ENCODE data around the gene KRT32.

The KRT32 gene

DNA sequence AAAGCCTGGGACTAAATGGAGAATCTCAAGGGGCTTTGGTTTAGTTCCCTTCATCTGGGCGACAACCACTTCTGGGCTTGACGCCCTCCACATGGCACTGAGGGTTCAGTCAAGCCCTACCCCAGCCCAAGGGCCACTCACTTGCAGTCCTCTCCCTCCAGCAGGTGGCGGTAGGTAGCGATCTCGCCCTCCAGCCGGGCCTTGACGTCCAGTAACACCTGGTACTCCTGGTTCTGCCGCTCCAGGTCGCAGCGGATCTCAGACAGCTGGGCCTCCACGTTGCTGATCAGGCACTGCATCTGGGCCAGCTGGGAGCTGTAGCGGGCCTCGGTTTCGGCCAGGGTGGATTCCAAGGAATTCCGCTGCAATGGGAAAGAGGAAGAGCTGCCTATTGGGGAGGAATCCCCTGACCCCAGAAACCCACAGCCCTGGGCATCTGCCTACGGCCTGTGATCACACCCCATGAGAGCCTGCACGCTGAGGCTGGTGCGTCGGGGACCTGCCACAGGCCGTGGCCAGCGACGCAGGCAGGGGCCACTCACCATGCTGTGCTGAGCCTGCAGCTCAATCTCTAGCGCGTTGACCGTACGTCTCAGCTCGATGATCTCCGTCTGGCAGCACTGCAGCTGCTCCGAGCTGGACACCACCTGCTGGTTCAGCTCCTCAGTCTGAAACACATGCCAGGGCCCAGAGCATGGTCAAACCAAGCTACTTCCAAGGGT is 19.8 kb upstream of the KRT32 start:
- TF ChIP-seq NFIC (IDR thresholded peaks at IDR 0.05), result no peak
- peak; percentile 61 for TF ChIP-seq RAD21 (IDR thresholded peaks at IDR 0.05; ENCODE audit: low read depth)
- TF ChIP-seq ZBTB7A (IDR thresholded peaks at IDR 0.05; ENCODE audit: low read depth), result no peak
- no peak for TF ChIP-seq TCF12 (IDR thresholded peaks at IDR 0.05; ENCODE audit: low read depth)

DNA sequence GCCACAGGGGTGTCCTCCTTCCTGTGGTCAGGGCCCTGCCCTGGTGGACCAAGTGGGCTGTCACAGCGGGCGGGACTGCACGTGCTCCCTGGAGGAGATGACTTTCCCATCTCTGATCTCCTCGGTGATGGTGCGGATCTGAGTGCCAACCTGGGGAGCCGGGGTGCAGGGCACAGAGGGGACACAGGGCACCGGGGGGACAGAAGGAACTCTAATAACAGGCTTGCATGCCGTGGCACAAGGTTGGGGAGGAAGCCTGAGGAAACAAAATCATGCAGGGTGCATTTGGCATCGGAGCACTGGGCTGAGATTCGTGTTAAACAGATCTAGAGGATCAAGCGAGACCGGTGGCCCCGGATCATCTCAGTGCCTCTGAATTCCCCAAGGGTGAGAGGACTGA is 19.1 kb upstream of the KRT32 start:
- TF ChIP-seq EP300 (IDR thresholded peaks at IDR 0.05; ENCODE audit: borderline replicate concordance) (no peak), CREB1 (IDR thresholded peaks at IDR 0.05; ENCODE audit: low read depth) (no peak), TEAD4 (IDR thresholded peaks at IDR 0.05) (no peak), TAF1 (IDR thresholded peaks at IDR 0.05; ENCODE audit: low read depth) (no peak), EGR1 (IDR thresholded peaks at IDR 0.05) (no peak), TCF12 (IDR thresholded peaks at IDR 0.05; ENCODE audit: low read depth) (no peak), RAD21 (IDR thresholded peaks at IDR 0.05; ENCODE audit: low read depth) (no peak), FOXM1 (IDR thresholded peaks at IDR 0.05; ENCODE audit: borderline replicate concordance, low read depth) (no peak), YY1 (IDR thresholded peaks at IDR 0.05; ENCODE audit: low read depth) (no peak), NFIC (IDR thresholded peaks at IDR 0.05) (no peak), CEBPB (IDR thresholded peaks at IDR 0.05) (no peak), ZBTB7A (IDR thresholded peaks at IDR 0.05; ENCODE audit: low read depth) (no peak)
- TF ChIP-seq, protein P1, sequence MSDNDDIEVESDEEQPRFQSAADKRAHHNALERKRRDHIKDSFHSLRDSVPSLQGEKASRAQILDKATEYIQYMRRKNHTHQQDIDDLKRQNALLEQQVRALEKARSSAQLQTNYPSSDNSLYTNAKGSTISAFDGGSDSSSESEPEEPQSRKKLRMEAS (IDR thresholded peaks at IDR 0.05), result no peak
- TF ChIP-seq, protein P2, sequence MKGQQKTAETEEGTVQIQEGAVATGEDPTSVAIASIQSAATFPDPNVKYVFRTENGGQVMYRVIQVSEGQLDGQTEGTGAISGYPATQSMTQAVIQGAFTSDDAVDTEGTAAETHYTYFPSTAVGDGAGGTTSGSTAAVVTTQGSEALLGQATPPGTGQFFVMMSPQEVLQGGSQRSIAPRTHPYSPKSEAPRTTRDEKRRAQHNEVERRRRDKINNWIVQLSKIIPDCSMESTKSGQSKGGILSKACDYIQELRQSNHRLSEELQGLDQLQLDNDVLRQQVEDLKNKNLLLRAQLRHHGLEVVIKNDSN (IDR thresholded peaks at IDR 0.05), result no peak
- TF ChIP-seq, protein P3, sequence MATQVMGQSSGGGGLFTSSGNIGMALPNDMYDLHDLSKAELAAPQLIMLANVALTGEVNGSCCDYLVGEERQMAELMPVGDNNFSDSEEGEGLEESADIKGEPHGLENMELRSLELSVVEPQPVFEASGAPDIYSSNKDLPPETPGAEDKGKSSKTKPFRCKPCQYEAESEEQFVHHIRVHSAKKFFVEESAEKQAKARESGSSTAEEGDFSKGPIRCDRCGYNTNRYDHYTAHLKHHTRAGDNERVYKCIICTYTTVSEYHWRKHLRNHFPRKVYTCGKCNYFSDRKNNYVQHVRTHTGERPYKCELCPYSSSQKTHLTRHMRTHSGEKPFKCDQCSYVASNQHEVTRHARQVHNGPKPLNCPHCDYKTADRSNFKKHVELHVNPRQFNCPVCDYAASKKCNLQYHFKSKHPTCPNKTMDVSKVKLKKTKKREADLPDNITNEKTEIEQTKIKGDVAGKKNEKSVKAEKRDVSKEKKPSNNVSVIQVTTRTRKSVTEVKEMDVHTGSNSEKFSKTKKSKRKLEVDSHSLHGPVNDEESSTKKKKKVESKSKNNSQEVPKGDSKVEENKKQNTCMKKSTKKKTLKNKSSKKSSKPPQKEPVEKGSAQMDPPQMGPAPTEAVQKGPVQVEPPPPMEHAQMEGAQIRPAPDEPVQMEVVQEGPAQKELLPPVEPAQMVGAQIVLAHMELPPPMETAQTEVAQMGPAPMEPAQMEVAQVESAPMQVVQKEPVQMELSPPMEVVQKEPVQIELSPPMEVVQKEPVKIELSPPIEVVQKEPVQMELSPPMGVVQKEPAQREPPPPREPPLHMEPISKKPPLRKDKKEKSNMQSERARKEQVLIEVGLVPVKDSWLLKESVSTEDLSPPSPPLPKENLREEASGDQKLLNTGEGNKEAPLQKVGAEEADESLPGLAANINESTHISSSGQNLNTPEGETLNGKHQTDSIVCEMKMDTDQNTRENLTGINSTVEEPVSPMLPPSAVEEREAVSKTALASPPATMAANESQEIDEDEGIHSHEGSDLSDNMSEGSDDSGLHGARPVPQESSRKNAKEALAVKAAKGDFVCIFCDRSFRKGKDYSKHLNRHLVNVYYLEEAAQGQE (IDR thresholded peaks at IDR 0.05; ENCODE audit: low read depth), result no peak

DNA sequence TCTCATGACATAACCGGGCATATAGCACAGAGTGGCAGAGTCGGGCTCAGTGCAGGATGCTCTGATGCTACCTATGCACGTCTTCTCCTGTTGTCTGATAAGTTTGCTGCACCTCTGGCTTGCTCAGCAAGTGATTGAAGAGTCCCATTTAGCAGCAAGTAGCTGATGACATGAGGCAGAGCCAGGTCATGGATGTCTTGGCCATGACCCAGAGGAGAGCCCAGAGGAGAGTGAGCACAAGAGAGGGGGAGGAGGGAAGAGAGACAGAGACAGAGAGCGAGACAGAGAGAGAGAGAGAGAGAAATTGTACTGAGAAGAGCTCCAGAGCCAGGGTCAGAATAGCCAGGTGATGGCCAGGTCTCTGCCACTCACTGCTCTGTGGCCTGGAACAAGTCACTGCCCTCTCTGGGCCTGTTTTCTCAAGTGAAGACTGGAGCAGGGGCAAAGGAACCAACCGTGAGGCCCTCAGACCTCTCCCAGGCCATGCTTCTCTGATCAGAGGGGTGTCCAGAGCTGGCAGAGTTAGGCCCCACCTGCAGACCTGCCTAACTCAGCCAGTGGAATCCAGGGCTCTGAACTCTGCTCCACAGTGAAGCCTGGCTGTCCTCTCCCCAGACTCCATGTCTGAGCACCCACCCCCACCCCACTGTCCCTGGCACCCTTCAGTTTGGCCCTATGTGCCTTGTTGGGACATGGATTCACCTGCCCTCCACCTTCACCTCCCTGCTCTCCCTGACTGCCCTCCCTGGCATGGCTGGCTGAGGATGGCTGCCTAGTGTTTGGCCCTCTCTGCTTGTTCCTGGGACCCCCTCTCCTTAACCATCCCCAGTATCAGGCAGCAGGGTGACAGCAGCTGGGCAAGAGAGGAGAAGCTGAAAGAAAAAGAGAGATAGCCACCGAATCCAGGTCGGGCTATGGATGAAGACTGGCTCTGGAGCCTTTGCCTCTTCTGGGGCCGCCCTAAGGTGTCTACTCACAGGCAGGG is 18.0 kb upstream of the KRT32 start:
- TF ChIP-seq CREB1 (IDR thresholded peaks at IDR 0.05; ENCODE audit: low read depth), result no peak
- TF ChIP-seq, protein P1 (IDR thresholded peaks at IDR 0.05), result no peak
- TF ChIP-seq, protein P2 (IDR thresholded peaks at IDR 0.05), result no peak
- no peak for TF ChIP-seq NFIC (IDR thresholded peaks at IDR 0.05)
- no peak for TF ChIP-seq CEBPB (IDR thresholded peaks at IDR 0.05)
- no peak for TF ChIP-seq ZBTB7A (IDR thresholded peaks at IDR 0.05; ENCODE audit: low read depth)
- TF ChIP-seq TCF12 (IDR thresholded peaks at IDR 0.05; ENCODE audit: low read depth), result no peak
- no peak for TF ChIP-seq EGR1 (IDR thresholded peaks at IDR 0.05)
- TF ChIP-seq TAF1 (IDR thresholded peaks at IDR 0.05; ENCODE audit: low read depth), result no peak

DNA sequence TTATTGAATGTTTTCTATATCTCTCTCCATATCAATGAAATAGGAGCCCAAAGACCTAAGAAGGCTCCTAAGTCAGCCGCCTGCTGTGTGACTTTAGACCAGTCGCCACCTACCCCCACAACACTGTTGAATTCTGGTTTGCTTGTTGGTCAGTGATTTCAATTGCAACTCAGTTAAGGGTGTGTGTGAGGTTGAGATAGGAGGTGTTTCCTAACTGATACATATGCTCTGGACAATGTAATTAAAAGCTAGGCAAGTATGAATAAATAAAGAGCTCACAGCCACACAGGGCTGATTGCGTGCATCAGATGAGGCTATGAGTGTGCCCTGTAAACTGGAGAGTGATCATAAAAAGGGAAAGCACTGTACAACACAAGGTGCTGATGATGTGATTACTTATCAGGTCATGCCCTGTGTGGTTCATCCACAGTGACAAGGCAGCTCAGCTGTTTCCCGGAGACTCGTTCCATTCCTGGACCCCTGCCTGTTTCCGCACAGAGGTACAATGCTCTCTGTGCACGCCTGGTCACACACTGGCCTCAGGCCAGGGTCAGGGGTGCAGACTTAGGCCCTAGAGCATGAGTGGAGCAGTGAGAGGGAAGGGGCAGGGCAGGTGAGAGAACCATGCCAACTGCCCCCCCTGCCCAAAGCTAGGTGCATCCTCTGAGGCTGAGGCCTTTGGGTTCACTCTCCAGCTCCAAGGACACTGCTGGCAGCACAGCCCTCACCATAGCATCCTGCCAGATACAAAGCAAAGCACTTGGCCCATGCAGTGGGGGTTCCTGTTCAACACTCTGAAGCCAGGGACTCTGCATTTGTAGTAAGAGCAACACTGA is 17.0 kb upstream of the KRT32 start:
- TF ChIP-seq NFIC (IDR thresholded peaks at IDR 0.05) (peak; percentile 58), CREB1 (IDR thresholded peaks at IDR 0.05; ENCODE audit: low read depth) (no peak)

DNA sequence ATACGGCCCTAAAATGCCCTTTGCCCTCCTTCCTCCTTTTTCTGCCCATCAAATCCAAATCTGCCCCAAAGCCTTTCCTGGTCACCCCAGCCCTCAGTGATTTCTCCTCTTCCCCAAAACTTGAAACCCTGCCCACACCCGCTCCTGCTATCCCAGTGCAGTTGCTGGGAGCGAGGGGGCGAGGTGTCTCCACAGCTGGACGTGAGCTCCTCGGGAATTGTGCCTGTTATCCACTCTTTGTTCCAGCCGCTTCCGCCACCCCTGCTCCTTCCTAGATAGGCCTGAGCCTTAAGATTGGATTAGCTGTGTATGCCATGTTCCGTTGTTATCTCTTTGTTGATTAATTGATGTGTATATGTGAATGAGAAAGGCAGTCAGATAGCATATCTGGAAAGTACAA is 16.3 kb upstream of the KRT32 start:
- TF ChIP-seq TCF12 (IDR thresholded peaks at IDR 0.05; ENCODE audit: low read depth), result no peak
- TF ChIP-seq CEBPB (IDR thresholded peaks at IDR 0.05), result no peak
- TF ChIP-seq RAD21 (IDR thresholded peaks at IDR 0.05; ENCODE audit: low read depth), result no peak
- TF ChIP-seq, protein P2 (IDR thresholded peaks at IDR 0.05), result no peak
- no peak for TF ChIP-seq EGR1 (IDR thresholded peaks at IDR 0.05)
- TF ChIP-seq, protein P1 (IDR thresholded peaks at IDR 0.05), result no peak
- TF ChIP-seq TEAD4 (IDR thresholded peaks at IDR 0.05), result no peak
- no peak for TF ChIP-seq FOXM1 (IDR thresholded peaks at IDR 0.05; ENCODE audit: borderline replicate concordance, low read depth)
- TF ChIP-seq, protein P3 (IDR thresholded peaks at IDR 0.05; ENCODE audit: low read depth), result no peak
- TF ChIP-seq YY1 (IDR thresholded peaks at IDR 0.05; ENCODE audit: low read depth), result no peak

Measured in Ishikawa (cell line).